Measurements from ENCODE around the gene RHOT2.
"Not testable (repeated sequence)": the region's sequence is repeated elsewhere in the genome, so short reads cannot be mapped to it uniquely, and the experiment has no call there.

RHOT2 gene

DNA sequence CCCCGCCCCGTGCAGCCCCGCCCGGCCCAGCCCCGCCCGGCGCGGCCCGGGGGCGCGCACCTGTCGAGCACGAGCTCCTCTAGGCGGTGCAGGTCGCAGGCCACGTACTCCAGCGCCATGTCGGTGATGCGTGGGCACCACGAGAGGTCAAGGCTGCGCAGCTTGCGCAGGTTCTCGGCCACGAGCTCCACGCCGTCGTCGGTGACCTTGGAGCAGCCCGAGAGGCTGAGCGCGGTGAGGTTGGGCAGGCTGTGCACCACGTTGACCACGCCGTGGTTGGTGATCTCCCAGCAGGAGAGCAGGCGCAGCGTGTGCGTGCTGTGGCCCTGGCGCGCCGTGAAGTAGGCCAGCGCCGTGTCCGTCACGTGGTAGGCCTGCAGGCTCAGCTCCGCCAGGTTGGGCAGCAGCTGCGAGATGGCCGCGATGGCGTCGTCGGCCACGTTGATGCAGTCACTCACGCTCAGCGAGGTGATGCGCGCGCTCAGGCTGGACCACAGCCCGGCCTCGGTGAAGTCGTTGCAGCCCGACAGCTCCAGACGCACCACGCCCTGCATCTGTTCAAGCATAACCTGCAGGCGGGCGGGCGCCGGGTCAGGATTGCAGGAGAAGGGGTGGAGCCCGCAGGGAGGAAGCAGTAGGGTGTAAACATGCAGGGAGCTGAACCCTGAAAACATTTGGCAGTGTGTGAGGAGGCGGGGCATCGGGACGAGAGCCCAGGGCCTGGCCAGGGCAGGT, 27.6 kb downstream of the RHOT2 start:
- DNase-seq (ENCODE audit: low read depth in 2 of 2) = peak; percentile 43 to 49

DNA sequence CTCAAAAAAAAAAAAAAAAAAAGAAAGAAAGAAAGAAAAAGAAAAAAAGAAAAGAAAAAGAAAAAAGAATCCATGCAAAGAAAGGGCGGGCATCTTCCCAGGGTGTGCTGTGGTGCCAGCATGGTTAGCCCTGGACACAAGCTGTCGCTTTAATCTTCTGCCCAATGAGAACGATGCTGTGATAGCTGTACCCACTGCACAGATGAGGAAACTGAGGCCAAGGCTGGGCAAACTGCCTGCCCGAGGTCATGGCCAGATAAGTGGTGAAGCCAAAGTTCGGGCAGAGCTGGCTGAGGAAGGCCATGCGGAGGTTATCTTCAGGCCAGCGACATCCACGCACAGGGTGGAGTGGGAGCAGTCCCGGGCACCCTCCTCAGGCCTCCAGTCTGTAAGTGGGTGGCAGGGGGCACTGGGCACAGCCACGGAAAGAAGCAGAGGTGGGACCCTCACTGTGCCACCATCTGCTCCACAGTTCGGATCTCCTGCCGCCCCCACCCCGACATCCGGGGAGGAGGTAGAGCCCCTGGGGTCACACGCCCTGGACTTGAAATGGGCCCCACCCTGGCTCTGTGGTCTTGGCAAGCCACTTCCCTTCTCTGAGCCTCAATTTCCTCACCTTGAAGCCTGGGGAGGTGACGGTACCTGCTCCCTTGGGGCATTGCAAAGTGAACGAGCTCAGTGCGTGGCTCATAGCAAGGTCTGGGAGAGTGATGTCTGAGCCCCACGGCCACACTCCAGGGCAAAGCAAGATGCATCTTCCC, 31.2 kb downstream of the RHOT2 start:
- DNase-seq (ENCODE audit: low read depth in 2 of 2) = no peak

DNA sequence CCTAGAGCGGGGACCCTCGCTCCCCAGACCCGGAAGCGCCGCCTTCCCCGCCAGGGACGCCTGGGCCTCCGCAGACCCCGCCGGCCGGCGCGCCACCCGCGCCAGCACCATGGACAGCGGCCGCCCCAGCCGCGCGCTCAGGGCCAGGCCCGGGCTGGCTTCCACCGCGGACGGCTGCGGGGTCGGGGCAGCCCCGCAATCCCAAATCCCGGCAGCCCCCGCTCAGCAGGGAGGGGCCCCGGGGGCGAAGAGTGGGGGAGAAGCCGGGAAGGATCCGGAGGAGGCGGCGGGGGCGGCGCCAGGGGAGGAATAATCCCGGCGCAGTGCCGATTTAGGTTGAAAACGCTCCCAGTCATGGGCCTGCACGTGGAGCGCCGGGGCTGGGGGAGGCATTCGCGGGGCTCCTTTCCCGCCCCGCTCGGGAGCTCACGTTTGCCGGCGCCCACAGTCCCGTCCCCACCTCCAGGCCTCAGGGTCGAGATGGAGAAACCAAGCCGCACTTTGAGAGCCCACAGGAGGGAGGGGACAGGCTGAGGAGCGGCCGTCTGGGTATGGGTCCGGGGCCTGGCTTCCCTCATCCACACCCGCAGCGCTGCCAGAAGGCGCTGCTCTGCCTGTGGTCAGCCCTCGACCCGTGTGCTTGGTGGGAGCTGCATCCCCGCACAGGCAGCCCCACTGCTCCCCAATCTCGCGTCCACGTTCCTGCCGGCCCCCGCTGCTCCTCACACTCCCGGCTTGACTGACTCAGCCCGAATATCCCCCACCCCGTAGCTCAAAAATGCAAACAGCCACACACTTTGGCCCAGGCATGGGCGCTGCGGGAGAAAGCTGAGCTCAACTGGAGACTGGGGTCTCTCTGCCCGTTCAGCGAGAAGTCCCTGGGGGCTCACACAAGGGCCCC, 33.0 kb downstream of the RHOT2 start:
- DNase-seq (ENCODE audit: low read depth in 2 of 2) = no peak

DNA sequence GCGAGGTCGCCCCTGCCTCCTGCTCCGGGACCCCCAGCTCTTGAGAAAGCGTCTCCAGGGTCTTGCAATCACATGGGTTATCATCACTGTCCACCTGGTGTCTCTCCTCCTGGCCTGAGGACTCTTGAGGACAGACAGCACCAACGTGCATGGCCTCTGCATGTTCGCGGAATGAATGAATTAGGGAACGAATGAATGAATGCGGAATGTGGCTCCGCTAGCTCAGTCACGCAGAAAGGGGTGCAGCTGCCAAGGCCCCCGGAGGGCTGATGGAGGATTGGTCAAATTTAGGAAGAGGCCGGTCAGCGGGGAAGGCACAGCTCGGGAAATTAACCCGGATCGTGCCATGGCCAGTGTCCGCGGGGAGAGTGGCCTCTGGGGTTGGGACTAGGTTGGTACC, 34.4 kb downstream of the RHOT2 start:
- no peak for DNase-seq (ENCODE audit: low read depth in 2 of 2)

DNA sequence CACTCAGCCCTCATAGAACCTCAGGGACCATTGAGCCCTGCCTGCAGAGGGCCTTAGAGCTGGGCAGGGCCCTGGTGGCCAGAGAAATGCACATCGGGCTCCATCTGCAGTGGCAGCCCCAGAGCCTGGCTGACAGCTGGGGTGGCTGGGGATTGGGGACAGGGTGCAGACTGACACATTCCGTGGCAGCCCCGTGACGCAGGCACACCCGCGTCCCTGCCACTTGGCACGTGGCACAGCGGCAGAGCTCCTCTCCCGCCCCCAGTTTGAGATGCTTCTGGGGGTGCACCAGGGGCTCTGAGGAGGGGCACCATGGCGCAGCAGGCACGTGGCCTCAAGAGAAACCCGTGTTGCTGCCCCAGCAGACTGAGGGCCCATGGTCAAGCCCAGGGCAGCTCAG, 35.5 kb downstream of the RHOT2 start:
- no peak for DNase-seq (ENCODE audit: low read depth in 2 of 2)

DNA sequence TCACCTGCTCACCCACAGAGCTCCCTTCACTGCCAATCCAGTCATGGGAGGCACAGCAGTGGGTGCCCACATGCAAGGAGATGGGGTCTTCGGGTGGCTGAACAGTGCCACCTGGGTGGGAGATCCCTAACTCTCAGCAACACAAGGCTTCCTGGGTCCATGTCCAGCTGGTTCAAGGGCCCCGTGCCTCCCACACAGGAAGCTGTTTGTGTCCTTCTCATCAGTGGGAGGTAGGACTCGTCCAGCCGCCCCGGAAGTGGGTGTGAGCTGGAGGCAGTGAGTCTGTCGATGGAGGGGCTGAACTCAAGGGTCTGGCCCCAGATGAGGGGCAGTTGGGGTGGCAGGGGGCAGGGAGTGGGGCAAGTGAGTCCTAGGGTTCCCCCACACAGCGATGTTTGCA, 36.1 kb downstream of the RHOT2 start:
- no peak for DNase-seq (ENCODE audit: low read depth in 2 of 2)

DNA sequence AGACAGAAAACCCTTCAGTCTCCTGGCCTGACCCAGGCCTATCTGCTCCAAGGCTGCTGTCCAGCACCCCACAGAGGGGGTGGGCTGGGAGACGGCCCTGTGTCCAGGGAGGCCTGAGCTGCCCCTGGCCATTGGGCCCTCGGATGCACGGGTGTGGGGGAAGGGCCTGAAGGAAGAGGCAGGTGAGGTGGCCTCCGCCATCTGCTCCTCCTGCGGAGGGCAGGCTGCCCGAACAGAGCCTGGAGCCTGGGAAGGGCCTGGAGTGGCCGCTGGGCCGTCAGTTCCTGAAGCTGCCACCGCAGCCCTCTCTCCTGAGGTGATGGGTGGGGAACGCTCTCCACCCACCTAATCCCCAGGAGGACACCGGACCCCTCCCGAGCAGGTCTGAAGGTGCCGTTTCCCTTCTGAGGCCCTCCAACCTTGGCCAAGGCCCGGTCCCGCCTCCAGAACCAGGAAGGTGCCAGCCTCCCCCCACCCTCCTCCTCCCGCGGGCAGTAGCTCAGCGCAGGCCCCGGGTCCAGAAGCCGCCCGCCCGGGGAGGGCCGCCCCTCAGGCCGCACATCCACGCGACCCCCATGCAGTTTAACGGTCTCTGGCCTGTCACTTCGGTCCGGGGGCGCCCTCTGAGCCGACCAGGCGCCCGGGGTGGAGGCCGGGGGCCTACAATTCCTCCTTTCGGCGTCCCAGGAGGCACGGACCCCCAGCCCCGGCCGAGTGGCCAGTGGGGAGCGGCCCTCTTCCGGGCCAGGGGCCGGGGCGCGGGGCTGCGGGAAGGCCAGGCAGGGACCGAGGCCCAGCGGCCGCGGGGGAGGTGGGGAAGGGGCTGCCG, 36.8 kb downstream of the RHOT2 start:
- no peak for DNase-seq (ENCODE audit: low read depth in 2 of 2)

DNA sequence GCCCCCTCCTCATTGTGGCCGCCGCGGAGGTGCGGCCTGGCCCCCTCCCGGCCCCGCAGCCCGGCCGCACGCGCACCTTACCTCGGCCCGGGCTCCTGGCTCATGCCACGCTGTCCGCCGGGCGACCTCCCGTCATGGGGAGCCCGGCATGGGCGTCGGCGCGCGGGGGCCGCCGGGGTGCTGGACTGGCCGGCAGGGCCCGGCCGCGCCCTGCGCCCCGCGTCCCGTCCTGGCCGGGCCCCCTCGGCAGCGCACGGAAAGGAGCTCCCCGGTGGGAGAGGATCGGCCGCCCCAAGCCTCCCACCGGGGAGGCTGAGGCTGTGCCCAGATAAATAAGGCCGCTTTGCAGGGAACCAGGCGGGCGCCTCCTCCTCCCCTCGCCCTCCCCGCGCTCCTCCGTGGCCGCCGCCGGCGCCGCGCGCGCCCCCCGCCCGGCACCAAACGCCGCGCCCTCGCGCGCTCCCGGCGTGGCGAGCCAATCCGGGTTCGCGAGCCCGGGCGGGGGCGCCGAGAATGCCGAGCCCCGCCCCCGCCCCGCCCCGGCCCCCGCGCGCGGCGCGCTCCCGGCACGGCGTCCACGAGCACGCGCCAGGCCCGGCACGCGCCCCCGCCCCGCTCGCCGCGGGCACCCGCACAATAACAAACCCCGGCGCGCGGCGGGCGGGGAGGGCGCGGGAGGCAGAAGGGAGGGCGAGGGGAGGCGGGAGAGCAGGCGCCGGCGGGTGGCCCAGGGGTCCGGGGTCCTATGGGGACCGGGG, 37.7 kb downstream of the RHOT2 start, which contains the start of gene FBXL16:
FBXL16 (minus strand) TSS at position 371 of the 758 bp plus-strand sequence. CDS start 8,396 bp downstream, outside the sequence.
- no peak for DNase-seq (ENCODE audit: low read depth in 2 of 2)

DNA sequence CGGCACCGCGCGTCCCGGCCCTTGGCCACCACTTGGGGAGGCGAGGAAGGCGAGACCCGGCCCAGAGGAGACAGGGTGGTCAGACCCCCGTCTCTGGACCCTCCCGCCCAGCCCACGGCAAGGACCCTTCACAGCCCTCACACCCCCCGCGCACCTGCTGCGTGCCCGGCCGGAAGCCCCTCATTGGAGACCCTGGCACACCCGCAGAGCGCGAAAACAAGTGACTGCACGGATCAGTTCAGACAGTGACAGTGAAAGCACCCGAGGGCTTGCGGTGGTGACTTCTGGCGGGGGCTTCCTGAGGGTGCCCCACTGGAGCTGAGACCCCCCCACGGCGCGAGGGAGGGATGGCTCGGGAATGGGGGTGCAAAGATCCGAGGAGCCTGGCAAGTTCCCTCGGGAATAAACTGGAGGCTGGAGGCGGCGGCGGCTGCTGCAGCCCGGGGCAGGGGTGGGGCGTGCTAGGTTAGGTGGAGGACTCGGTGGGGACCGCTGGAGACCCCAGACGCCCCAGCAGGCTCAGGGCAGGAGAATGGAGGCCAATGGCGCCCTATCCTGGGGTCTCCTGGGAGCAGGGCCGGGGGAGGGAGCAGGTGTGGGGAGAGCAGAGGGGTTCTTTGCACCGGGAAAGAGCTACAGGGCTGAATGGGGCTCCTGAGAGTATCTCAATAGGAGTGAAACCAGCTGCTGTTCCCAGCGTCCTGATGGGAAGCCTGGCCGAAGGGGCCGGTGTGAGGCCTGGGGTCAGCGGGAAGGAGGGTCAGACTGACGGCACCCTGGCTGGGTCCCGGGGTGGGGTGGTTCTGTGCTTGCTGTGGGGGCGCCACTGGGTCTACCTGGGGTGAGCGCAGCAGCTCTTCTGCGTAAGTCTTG, 38.5 kb downstream of the RHOT2 start:
- no peak for DNase-seq (ENCODE audit: low read depth in 2 of 2)

DNA sequence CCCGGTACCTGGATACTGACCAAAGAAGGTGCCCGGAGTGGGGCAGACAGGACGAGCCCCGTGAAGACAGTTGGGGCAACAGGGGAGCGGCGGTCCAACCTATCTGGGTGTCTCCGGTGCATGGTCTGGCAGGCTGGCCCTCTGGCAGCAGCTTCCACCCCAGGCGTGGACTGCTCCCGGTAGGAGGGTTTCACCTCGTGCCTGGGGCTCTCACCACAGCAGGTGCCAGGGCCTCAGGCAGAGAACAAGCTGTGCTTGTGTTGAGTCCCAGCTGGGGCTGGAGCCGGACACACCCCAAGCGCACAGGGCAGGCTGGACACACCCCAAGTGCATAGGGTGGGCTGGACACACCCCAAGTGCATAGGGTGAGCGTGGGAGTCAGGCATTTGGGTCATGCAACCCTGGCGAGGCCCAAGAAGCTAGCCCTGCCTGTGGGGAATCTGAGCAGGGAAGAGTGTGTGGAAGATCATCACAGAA, 39.2 kb downstream of the RHOT2 start:
- no peak for DNase-seq (ENCODE audit: low read depth in 2 of 2)

DNA sequence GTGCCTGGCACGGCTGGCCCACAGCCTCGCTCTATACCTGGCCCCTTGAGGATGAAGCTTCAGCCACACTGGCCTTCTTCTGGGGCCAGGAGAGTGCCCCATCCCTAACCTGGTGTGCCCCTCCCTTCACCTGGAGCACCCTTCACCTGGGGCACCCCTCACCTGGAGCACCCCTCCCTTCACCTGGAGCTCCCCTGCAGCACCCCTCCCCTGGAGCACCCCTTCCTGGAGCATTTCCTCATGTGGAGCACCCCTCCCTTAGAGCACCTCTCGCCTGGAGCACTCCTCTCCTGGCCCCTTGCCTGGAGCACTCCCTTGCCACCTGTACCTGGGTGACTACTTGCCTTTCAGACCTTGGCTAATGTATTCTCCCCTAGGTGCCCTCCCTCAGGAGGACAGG, 40.1 kb downstream of the RHOT2 start:
- no peak for DNase-seq (ENCODE audit: low read depth in 2 of 2)

DNA sequence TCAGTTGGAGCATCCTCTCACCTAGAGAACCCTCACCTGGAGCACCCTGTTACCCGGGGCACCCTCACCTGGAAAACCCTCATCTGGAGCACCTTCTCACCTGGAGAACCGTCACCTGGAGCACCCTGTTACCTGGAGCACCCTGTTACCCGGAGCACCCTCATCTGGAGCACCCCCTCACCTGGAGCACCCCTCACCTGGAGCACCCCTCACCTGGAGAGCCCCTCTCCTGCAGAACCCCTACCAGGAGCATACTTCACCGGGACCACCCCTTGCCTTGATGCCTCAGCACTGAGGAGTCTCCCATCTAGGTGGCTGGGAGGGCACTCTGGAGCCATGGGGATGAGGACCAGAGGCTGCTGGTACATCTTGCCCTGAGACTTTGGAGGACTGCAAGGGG, 41.0 kb downstream of the RHOT2 start:
- DNase-seq (ENCODE audit: low read depth in 2 of 2) = no peak

DNA sequence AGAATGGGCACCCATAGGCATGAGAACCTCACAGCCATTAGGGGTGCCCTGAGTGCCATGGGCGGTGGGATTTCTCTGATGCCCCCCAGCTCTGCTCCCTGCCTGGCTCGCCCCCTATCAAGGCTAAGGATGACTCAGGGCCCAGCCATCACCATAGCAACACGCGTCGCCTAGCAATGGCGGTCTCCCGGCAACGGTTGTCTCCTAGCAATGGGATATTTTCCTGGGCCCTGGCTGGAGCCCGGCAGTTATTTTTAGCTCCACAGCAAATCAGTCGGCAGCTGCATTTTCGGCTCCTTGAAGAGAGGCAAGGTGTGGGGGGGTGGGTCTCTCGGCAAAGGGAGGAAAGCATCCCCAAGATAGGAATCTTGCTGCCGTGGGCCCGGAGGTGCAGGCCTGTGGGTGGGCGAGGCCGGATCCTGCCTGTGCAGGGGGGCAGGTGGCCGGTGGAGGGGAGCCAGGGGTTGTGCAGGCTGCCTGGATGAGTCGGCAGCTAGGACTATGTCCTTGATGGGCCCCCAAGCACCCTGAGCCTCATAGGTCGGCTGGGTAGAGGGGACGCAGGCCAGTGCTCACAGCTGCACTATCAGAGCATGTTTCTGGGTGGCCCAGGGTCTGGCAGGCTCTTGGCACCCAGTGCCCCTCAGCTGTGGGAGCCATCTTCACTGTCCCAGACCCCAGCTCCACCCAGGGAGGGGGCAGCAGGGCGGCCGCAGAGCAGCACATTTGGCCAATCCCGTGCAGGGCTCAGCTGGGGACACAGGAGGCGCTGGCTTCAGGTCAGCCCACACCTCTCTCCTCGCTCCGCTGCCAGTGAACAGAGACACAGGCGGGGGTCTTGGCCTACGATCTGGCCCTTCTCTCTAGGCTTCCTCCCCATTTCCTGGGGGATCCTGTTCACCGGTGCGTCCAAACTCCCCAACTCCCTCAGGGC, 41.9 kb downstream of the RHOT2 start:
- DNase-seq (ENCODE audit: low read depth in 2 of 2) = no peak

DNA sequence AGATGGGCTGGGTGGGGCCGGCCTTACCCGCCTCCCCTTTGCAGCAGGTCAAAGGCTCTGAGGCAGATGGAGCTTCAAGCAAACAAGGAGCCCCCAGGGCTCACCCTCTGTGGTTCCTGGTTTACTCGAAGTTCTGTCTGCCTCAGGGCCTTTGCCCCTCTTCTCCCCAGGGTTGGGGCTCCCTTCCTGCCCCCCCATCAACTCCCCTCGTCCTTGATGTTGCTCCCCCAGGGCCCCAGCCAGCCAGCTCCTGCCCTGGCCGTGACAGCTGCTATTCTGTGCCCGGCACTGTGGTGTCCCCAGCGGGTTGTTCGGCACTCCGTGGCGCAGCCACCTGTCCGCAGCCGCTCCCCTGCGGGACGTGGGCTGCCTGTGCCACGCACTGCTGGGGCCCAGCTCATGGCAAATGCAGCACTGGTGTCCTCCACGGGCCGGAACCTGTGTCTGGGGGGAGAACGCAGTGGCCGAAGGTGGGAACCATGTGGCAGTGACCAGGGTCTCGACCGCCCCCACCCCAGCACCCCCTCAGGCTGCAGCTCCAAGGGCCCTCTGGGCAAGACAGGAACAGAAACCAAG, 42.7 kb downstream of the RHOT2 start:
- DNase-seq (ENCODE audit: low read depth in 2 of 2) = no peak

DNA sequence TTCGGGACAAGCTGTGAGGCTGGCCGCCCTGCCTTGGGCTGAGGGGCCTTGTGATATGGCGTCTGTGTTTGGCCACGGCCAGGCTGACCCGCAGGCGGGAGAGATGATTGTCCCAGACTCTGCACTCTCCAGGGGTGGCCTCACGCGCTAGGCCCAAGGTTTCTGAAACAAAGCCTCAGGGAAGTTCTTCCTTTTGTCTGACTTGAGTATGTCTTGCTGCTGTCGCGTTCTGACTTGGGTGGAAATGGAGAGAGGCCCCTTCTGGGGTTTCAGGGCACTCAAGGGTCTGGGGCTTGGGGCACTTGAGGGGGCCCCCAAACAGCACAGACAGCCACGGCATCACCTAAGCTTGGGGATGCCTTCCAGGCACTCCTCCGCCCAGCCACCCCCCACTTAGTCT, 43.2 kb downstream of the RHOT2 start:
- no peak for DNase-seq (ENCODE audit: low read depth in 2 of 2)

DNA sequence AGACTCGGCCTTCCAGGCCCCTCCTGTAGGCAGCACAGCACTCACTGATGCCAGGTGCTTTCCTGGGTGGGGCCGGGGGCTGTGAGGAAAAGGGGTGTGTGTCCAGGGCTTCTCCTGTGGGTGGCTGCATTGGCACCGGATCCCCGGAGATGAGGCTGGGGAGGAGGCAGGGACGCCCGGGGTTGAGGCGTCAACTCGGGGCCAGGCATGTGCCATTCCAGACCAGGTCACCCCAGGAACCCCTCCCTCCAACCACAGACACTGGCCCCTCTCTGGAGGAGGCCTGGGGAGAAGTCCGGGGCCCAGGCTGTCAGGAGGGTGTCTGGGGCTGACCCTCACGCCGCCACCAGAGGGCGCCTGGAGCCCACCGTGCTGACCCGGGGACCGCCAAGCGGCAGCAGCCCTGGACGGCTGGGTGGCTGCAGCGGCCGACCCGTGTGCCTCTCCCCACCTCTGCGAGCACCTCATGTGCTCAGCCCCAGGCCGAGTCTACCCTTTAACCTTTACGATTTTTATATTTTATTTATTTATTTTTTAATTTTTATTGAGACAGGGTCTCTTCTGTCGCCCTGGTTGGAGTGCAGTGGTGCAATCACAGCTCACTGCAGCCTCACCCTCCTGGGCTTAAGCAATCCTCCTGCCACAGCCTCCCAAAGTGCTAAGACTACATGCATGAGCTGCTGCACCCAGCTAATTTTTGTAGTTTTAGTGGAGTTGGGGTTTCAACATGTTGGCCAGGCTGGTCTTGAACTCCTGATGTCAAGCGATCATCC, 43.8 kb downstream of the RHOT2 start:
- peak in 1 of 2 donors; percentile 58 for DNase-seq (ENCODE audit: low read depth in 2 of 2)

DNA sequence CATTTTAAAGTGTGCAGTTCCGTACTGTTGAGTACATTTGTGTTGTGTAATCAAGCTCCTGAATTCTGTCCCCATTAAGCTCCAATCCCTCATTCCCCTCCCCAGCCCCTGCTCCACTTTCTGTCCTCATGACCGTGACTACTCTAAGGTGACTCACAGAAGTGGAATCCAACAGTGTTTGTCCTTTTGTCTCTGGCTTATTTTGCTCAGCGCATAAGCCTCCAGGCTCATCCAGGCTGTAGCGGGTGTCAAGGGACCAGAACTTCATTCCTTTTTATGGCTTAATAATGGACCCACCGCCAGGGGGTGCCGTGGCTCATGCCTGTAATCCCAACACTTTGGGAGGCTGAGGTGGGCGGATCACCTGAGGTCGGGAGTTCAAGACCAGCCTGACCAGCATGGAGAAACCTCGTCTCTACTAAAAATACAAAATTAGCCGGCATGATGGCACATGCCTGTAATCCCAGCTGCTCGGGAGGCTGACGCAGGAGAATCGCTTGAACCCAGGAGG, 44.9 kb downstream of the RHOT2 start:
- not testable (repeated sequence) for DNase-seq (ENCODE audit: low read depth in 2 of 2)
